ENCODE results near the gene EPB41L2.
"Not testable (repeated sequence)": the region's sequence is repeated elsewhere in the genome, so short reads cannot be mapped to it uniquely, and the experiment has no call there.

Gene EPB41L2

DNA sequence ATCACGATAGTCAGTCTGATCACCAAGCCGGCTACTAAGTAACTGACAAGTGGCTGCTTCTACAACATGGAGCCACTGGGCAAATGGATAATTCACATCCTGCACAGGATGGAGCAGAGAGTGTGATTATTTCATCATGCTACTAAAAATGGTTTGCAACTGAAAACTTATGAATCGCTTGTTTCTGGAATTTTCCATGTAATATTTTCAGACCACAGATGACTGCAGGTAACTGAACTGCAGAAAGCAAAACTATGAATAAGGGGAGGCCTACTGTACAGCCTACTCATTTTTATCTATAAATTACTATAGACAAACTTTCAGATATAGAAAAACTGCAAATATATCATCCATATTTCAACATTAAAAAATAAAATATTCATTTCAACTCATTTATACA is 91.5 kb downstream of the EPB41L2 start:
- no peak for DNase-seq

DNA sequence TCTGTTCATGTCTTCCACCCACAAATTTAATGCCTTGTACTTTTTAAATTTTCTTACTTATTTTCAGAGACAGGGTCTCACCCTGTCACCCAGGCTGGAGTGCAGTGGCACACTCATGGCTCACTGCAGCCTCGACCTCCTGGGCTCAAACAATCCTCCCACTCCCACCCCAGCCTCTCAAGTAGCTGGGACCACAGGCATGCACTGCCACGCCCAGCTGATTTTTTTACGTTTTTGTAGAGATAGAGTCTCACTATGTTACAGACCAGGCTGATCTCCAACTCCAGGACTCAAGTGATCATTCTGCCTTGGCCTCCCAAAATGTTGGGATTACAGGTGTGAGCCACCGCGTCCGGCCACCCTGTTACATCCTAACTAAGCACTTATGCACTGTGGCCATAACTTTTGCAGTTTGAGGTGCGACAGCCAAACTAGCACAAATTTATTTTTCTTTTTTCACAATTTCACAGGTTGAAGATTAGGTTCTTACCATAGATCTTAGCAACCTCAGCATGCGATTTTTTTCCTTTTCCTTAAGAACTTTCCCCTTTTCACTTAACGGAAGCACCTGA is 92.1 kb downstream of the EPB41L2 start:
- no peak for DNase-seq

DNA sequence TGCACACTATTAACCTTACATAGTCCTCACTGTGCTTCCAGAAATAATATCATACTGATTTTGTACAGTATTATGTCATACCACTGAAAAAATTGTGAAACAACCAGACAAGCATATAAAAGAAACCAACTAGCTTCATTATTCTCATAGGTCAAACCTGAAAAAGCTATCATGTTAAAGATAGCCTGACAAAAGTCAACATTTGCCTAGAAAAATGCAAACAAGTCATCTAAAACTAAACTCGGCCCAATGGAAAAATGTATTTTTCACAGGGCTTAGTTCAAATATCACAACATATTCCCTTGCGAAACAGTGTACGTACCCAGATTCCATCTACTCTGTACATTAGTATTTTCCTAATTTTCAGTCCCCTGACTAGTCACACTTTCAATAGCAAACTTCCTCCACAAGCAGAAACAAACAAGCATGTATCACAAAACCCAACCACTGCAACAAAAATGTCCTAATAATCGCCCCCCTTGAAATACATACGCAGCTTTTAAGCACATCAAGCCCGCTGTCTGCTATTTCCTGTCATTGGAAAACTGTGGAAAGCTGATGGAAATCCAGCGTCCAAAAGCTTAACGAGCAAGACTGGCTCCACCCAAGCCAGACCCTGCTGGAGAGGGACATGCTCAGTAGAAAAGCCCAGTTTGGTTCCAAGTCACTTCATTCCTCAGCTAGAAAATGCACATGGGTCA is 93.1 kb downstream of the EPB41L2 start:
- no peak for DNase-seq

DNA sequence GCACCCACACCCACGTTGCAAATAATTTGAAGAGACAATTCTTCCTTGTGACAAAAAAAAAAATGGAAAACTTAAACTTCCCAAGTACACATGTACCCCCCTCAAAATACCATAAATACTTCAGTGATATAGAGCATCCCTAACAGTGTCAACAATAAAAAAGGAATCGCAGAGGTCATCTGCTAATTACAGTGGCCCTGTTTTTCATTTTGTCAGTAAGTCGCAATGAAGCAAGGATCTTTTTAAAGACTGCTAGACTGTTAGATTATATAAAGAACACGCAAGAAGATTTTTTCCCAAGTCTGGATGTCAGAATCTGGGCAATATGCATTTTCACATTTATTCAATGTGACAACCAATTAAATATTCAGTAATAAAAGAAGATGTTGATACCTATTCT is 93.9 kb downstream of the EPB41L2 start:
- DNase-seq: no peak

DNA sequence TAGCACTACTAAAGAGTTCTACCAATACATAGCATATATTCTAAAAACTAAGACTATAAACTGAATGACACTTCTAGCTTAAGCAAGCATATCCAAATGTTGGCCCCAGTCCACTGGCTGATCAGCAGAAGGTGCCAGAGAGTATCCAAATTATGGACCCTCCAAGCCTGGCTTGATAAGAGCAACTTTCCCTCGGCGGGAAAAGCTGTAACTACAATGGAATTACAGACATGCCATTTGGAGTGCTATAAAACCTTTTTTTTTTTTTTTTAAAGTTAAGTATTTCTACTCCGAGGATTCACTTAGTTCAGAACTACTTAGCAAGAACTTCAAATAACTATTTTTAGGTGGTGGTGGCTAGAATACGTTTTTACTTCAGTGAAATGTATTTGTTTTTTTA is 94.6 kb downstream of the EPB41L2 start:
- DNase-seq: no peak

DNA sequence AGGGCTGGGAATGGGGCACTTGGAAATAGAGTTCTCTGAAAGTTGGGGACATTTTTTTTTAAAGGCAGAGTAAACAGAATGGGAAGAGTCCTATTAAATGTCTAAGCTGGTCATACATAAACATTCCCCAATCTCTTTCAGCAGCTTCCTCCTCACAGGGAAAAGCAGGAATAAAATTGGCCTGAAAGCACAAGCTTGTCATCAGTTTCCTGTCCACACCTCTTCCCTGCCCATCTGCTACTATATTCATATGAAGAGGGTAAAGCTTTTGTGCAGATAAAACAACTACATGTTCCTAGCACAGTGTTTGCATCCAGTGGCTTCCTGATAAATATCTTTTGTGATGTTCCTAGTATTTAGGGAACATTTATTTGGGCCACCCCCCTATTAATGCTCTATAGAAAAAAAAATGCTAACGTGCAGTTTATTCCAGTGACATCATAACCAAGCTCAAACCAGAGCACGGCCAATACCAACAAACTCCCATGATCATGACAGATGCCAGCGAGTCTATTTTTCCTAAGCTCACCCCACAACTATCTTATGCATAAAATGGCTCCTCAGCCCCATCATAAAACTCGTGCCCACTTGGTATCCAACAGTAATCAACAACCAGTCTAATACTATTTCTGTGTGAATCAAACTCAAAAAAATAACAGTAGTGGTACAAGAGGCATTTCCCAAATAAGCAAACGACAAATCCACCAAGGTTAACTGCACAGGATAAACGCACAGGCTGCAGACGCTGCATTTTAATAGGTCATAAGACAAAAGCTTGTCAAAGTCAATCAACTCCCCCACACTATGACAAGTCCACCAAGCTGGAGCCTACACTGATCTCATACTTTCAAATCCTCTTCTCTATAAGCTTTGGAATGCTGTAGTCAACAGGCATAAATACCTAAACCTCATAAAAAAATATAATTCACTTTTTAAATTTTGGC is 95.3 kb downstream of the EPB41L2 start:
- DNase-seq: no peak

DNA sequence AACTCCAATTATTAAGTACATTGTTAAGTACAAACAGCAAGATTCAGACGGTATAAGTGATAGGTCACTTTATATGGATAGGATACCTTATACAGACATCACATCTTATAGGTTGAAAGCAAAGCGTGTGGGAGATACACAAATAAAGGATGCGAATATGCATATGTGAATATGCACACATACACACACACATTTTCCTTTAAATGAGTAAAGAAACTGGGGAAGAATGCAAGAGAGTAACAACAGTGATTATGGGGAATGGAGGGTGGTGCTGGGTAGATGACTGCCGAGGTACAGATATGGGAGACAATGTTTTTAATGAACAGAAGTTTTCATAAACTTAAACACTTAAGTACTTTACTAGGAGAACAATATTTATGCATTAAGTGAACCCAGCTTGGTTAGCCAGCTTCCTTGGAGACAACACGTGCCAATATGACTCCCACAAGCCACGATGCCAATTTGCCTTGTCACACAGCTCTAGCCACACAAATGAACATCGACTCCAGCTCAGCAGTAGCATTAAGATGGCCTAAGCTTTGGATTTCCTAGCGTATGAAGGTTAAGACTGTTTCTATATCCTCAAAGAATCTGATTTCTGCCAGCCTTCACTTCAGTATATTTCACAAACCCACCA is 96.6 kb downstream of the EPB41L2 start:
- DNase-seq: no peak

DNA sequence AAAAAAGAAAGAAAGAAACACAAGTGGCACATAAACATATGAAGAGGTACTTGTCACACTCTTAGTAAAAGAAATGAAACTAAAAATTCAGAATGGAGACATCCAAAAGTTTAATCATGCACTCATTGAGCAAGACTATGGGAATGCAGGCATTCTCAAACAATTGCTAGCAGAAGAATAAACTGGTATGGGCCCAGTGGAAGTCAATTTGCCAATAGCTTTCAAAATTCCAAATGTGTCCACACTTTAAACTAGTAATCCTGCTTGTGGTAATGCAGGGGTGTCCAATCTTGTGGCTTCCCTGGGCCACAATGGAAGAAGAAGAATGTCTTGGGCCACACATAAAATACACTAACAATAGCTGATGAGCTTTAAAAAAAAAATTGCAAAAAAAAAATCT is 97.4 kb downstream of the EPB41L2 start:
- DNase-seq: no peak

DNA sequence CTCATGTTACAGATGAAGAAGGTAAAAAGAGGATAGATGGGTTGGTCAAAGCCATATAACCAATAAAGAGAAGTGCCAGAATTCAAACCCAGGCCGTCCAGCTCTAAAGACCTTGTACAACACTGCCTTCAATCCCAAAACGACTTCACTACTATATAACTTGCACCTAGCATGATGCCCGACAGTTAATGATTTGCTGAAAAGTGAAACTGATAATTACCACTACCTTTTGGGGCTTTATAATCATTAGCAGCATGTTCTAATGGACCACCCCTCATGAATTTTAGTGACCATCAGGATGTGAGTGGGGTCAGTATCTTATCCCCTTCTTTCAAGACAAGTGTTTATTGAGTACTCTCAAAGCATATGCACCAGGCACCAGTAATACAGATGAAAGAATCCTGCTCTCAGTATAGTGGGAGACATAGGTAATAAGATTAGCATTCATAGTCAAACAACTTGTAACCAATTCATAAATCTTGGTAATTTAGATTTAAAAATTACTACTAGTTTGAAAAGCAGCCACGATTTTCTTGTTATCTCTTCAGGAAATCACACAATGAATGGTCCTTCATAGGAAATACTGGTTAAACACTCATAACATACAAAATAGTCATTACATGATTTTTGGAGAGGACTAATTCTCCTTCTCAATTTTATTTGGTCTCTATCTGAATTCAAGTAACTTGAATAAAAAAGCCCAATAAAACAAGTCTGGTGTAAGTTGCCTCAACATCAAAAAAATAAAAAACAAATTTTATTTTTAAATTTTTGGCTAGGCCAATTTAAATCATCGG is 98.0 kb downstream of the EPB41L2 start:
- DNase-seq: no peak

DNA sequence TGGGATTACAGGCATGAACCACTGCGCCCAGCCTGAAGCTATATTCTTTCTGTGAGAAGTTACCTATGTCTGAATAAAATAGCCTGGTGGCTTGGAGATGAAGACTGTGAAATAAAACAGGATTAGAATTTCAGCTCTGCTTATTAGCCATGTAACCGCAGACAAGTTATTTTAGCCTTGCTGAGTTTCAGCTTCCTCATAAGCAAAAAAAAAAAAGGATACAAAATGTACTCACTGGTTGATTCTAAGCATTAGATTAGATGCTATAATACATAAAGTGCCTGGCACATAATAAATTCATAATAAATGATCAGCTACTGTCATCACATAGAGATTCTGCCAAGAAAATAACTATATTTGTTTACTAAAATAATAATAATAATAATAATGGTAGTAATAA is 98.8 kb downstream of the EPB41L2 start:
- no peak for DNase-seq

DNA sequence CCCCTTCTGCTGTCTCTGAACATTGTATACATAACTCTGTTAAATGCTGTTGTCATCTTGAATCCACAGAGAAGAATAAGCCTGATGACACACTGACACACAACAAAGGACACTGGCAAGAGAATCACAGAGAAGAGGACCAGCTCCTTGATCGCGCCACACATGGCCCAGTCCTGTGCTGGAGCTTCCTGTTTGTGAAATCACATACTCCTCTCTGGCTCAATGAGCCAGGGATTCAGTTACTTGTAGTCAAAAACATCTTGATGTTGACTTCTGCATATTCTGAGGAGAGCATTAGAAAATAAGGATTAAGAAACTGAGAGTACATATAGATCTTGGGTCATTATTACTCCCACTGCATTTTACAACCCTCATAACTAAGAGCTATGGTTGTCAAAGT is 100.1 kb downstream of the EPB41L2 start:
- no peak for DNase-seq

DNA sequence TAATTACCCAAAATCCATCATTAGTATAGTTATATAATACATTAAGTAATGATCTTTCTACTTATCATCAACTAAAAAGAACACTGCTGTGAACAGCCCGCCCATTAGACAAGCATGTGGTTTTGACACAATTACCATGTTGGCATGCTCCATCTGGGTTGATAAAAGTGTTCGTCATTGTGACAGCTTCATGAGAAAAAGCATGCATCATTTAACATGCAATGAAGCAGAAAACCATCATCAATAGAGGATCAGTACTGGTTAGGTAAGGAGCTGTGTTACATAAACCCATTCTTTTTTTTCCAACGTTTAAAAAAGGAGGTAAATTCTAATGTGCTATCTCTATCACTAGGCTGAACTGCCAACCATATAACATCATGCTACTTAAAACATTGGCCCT is 101.9 kb downstream of the EPB41L2 start:
- DNase-seq: no peak

DNA sequence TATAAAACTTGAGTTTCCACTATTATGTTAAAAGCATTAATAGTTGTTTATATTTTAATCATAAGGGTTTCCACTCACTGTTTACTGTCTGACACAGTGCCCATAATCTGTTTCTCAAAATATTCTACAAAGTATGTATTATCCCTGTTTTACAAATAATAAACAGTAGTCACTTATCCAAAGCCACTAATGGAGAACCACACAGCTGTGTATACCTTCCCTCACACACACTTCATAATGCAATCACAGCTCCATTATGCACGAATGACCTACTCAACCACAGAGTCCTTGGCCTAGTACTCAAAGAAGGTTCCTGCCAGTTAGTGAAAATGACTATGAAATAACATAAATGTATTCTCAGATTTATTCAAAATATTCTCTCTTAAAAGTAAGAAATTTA is 103.1 kb downstream of the EPB41L2 start:
- DNase-seq: no peak

DNA sequence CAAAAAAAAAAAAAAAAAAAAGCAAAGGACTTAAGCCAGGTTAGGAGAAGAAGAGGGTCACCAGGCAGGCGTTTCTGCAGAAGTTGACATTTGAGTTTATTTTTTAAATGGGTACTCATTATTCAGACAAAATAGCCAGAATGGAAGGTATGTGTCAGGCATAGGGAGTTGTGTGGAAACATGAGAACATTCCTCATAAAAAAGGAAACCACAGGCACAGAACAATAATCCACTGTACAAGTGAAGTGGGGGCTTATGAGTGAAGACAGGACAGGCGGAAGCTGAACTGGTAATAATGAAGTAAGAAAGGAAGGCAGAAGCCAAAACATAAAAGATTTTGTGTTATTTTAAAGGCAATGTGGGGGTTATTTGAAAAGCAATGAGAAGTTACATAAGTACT is 104.6 kb downstream of the EPB41L2 start:
- no peak for DNase-seq

DNA sequence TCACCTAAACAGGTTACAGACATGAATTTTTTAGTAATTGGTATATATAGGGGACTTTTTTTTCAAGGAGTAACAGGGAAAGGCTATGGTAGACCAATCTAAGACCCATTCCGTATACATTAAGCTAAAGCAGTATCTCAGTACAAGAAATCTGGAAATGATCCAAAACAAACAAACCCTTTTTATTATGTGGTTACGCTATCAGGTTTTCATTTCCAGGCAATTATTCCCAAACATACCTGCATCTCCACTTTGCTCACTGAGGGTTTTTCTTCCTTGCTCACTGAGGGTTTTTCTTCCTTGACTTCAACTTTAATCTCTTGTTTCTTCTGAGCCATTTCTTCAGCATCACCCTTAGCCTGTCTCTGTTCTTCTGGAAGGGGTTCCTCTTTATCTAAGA is 107.3 kb downstream of the EPB41L2 start:
- DNase-seq: no peak

DNA sequence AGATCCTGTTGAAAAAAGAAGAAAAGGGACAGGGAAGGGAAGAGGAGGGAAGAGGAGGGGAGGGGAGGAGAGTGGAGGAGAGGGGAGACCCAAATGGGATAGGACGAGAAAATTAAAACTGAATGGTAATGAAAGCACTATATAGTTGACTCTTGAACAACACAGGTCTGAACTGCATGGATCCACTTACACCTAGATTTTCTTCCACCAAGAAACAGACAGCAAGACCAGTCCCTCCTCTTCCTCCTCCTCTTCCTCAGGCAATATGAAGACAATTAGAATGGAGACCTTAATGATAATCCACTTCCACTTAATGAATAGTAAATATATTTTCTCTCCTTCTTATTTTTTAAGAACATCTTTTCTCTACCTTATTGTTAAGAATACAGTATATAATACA is 113.5 kb downstream of the EPB41L2 start:
- DNase-seq: no peak

DNA sequence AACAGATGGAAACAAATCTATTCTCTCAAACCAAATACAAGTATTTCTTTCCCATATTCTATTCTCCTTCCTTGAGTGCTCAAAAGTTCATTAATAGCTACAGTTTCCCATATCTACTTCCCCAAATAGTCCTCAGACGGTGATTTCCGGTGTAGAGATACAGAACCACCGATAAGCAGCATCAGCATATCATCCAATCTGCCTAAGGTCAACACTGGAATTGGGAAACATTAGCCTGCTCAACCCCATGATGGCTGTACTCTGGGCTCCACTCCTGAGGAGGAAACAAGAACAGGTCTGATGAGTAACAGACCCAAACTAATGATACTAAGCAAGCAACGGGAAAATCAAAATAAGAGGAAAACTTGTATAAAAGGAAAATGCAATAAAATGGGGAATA is 115.6 kb downstream of the EPB41L2 start:
- DNase-seq: no peak

DNA sequence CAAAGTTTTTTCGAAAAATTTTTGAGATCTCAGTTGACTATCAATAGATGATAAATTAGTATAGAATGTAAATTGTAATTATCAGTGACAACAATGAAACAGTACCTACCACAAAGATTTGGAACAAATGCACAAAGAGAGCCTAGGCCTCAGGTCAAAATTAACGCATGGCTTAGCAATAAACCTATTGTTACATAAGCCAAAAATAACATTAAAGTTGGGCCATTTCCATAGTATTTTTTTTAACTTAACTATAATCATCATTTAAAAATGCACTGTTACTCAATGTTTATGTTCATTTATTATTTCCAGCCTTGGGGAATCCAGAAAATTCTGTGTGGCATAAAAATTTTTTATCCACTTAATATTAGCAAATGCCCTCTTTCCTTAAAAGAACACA is 117.0 kb downstream of the EPB41L2 start:
- no peak for DNase-seq

DNA sequence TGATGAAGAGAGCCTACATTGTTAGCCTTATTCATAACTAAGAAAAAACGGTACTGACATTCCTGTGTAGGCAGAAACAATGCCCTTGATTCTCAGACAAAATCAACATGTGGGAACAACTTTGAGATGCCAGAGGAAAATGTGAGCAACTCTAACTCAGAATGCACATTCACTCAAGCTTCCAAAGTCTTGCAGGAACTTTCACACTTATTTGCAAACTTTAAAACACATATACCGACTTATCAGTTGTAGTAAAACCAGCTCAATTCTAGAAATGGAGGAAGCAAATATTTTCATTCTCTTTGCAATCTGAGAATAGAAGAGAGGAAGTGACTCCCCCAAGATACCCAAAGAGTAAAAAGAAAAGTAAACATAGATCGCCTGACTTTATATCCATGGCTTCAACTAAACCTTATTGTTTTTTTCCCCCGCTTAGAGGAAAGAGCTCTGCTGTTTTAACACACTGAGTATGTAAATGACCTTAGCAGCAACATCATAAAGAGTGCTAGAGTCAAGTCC is 117.6 kb downstream of the EPB41L2 start:
- no peak for DNase-seq

DNA sequence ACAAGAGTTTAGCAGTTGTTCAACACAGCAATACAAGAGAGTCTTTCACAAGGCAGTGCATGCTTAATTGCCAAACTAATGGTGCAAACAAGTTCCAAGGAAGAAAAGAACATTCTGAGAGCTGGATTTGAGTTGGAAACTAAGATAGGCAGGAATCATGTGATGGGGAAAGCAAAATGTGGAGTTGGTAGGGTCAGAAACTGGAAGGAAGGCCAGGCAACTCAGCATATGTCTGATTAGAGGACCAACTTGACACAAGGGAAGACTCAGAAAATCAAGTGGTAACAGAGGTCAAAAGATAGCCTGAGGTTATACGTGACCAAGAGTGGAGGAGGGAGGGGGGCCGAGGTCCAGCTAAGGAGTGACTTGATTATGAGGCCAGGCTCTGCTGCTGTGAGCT is 118.6 kb downstream of the EPB41L2 start:
- no peak for DNase-seq

DNA sequence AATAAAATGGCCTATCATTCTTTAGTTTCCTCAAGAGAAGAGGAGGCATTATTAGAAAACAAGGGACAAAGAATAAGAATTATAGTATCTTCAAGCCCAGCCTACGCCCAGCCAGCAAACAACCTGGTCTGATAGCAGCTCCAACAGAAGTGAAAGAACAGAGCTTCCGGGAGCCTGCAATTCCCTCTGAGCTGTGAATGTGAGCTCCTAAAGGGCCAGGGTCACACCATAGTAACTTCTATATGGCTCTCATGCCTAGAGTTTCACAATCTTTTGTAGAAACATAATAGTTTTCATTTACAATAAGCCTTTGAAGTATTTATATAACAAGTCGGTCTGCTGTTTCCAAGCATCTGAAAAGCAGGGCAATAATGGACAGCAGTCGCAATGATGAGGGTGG is 119.3 kb downstream of the EPB41L2 start:
- no peak for DNase-seq

DNA sequence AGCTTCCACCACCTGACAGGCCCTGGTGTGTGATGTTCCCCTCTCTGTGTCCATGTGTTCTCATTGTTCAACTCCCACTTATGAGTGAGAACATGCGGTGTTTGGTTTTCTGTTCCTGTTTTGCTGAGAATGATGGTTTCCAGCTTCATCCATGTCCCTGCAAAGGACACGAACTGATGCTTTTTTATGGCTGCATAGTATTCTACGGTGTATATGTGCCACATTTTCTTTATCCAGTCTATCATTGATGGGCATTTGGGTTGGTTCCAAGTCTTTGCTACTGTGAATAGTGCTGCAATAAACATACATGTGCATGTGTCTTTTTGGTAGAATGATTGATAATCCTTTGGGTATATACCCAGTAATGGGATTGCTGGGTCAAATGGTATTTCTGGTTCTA is 120.3 kb downstream of the EPB41L2 start:
- not testable (repeated sequence) for DNase-seq

All from hematopoietic multipotent progenitor cell treated with erythropoietin and hydrocortisone succinate and interleukin-3 and kit ligand, for 8 days (in vitro differentiated cells).